Choroid plexus epithelial cell (primary cell): ENCODE results near the gene EYA3.

ENCODE experiments used
- DNase-seq: peaks from one replicate; pipeline ENCODE4 v3.0.0-alpha.2; 2010; ENCODE audit warnings: low read depth
- H3K4me3 ChIP-seq: 2 replicates; pipeline ENCODE4 v1.5.1; 2011; ENCODE audit warnings: low read depth, mild to moderate bottlenecking, control low read depth, low read length, moderate library complexity
- TF ChIP-seq, protein P1 (sequence below): conservative IDR thresholded peaks from 2 replicates; pipeline ENCODE4 v1.5.1; 2011; ENCODE audit warnings: low read depth, mild to moderate bottlenecking, control low read depth, inconsistent platforms, low read length, moderate library complexity

EYA3 gene

DNA sequence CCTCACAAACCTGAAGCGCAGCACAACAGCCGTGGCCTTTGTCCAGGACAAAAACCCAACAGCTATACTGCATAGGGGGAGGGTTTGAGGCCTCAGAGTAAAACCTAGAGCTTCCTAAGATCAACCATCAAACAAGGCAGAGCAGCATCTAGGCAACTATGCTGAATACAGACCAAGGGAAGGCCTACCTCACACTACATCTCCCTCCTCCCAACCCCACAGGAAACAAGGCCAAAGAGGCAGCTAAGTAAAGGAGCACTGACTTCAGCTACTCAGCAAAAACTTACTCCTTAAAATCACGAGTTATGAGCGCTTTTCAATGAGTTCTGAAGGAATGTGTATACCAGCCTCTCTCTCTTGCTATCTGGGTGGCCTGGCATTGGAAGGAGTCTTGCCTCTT, 116.3 kb downstream of the EYA3 start:
- DNase-seq, result no peak
- TF ChIP-seq, protein P1, sequence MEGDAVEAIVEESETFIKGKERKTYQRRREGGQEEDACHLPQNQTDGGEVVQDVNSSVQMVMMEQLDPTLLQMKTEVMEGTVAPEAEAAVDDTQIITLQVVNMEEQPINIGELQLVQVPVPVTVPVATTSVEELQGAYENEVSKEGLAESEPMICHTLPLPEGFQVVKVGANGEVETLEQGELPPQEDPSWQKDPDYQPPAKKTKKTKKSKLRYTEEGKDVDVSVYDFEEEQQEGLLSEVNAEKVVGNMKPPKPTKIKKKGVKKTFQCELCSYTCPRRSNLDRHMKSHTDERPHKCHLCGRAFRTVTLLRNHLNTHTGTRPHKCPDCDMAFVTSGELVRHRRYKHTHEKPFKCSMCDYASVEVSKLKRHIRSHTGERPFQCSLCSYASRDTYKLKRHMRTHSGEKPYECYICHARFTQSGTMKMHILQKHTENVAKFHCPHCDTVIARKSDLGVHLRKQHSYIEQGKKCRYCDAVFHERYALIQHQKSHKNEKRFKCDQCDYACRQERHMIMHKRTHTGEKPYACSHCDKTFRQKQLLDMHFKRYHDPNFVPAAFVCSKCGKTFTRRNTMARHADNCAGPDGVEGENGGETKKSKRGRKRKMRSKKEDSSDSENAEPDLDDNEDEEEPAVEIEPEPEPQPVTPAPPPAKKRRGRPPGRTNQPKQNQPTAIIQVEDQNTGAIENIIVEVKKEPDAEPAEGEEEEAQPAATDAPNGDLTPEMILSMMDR, result no peak
- H3K4me3 ChIP-seq, result no peak overlapping the region

DNA sequence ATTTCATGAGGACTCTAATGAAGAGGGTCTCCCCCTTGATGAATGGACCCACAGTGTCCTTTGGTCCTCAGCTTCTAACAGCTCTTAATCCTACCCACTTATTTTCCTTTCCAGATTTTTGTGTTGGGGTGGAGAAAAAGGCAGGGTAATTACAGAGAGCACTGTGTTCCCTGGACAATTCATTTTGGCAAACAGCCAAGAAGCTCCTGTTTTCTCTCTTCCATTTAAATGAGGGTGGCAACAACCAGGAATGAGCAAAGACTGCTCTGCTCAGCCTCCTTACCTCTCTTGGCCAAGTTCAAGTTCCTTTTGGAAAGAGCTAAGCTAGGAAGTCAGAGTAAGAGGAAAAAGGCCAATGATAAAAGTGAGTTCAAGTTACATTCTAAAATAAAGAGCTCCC, 116.7 kb downstream of the EYA3 start:
- TF ChIP-seq, protein P1, result no peak
- H3K4me3 ChIP-seq, result no peak overlapping the region
- no peak for DNase-seq

DNA sequence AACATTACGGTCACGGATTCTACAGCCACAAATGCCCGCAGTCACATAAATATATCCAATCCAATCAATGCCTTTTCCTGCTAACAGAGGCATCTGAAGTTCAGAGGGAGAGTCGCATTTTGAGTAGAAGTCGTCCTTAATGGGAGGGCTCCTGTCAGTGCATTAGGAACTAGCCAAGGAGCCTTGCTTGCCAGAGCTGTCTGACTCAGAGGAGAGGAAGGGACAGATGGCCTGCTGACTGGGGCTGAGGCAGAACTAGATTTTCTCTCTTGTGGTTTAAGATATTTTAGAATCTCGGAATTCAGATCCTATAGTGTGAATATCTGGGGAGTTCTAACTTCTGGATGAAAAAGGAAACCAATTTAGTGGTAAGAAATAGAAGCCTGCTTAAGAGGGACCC, 118.0 kb downstream of the EYA3 start:
- H3K4me3 ChIP-seq, result no peak overlapping the region
- DNase-seq, result peak; percentile 87
- TF ChIP-seq, protein P1, result no peak

DNA sequence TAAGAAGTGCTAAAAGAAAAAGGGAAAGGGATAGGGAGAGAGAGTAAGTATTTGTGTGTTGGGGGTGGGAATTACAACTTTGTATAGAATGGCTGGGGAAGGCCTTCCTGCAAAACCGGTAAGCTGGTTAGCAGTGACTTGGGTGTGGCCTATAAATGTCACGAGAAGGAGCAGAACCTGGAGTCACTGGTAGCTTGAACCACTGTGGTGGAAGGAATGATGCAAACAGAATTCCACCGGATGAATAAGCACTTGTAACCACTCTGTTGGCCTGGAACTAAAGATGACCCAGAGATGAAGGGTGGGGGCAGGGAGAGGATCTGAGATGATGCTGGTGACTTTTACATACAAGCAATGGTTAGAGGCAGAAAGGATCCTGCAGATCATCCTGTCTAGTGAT, 119.7 kb downstream of the EYA3 start:
- no peak overlapping the region for H3K4me3 ChIP-seq
- DNase-seq, result peak; percentile 88
- TF ChIP-seq, protein P1, result no peak

DNA sequence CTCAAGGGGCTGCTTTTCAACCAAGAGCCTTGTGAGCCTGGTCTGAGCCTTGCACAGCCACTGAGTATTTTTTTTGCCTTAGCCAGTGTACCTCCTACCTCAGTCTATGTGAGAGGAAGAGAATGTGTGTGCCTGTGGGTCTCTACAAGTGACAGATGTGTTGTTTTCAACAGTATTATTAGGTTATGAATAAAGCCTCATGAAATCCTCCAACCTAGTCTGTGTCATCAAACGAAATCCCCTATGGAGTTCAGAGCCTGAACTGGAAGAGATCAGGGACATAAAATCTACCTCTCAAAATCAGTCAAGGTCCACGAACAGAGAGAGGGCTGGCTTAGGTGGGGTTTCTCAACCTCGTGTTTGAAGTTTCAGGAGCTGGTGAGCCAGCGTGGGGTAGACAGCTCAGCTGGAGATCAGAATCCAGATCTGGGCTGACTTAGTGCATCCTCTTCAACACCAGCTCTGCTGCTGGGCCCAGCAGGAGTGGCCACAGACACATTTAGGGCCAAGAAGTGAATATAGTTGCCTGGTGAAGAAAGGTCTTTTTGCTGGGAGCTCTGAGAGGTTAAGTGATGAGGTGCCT, 120.4 kb downstream of the EYA3 start:
- DNase-seq, result peak; percentile 55
- no peak overlapping the region for H3K4me3 ChIP-seq
- TF ChIP-seq, protein P1, result no peak

DNA sequence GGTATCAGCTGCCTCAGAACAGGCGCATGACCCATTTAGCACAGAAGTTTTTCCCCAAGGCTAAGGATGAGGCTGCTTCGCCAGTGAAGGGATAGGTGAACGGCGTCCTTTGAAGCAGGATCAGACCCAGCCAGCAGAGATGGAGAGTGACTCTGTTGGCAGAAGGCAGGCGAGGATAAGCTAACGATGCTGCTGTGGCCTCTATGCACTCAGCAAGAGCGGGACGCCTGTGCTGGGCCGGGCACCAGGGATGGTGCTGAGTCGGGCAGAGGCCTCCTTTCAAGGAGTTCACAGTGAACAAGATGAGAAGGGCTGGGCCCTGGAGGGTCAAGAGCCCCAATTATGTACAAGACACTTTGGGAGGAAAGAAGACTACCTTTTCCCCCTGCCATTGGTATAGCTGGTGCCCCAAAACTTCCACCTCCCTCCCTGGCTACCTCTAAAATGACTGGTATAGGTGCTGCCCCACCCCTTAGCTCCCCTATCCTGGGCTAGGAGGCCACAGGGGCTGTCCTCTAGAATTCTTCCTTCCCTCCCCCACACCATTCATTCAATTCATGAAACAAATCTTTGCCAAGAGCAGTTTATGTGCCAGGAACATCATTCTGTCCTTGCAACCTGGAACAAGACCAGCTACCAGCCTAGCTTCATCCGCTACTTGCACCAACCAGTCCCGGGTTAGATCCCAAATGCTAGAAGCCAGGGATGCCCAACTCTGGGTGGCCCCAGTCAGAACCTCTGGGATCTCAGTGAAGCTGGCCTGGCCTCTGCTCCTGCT, 121.1 kb downstream of the EYA3 start:
- DNase-seq, result no peak
- TF ChIP-seq, protein P1, result no peak
- H3K4me3 ChIP-seq, result no peak overlapping the region
